SU-DHL-6 (cell line): ENCODE results near the gene CCL4.
"Not testable (repeated sequence)": the region's sequence is repeated elsewhere in the genome, so short reads cannot be mapped to it uniquely, and the experiment has no call there.

ENCODE experiments used
- H2AFZ ChIP-seq: fragments of 200-600 bp; sonication (generic); 2 replicates; pipeline ENCODE4 v1.6.1; 2014; ENCODE audit warnings: low read depth, mild to moderate bottlenecking, moderate library complexity, mixed read lengths, antibody characterized with exemption, low read length; ENCODE audit not compliant: severe bottlenecking
- H3F3A ChIP-seq: fragments of 200-600 bp; shearing (Covaris generic); 2 replicates; pipeline ENCODE4 v1.6.0; 2016; ENCODE audit warnings: antibody characterized with exemption, mild to moderate bottlenecking; ENCODE audit not compliant: insufficient read depth
- H3K27ac ChIP-seq: fragments of 200-600 bp; sonication (generic); 2 replicates; pipeline ENCODE4 v1.5.1; 2016; ENCODE audit warnings: low read depth, mild to moderate bottlenecking, low read length, moderate library complexity, mixed read lengths
- H3K27me3 ChIP-seq: fragments of 200-600 bp; sonication (generic), shearing (Covaris generic); 2 replicates; pipeline ENCODE4 v1.6.0; 2014; ENCODE audit warnings: mild to moderate bottlenecking, low read length
- H3K36me3 ChIP-seq: fragments of 200-600 bp; sonication (generic); 2 replicates; pipeline ENCODE4 v1.6.1; 2014; ENCODE audit warnings: mild to moderate bottlenecking, low read length, mixed read lengths
- H3K4me2 ChIP-seq: fragments of 300-600, 200-600 bp; shearing (Covaris generic), sonication (generic); 2 replicates; pipeline ENCODE4 v1.6.0; 2014; ENCODE audit warnings: low read length, low read depth, mild to moderate bottlenecking; ENCODE audit not compliant: poor library complexity, severe bottlenecking
- H3K4me3 ChIP-seq: fragments of 200-600 bp; sonication (generic); 2 replicates; pipeline ENCODE4 v1.5.1; 2014; ENCODE audit warnings: antibody characterized with exemption, low read length, mild to moderate bottlenecking, mixed read lengths; ENCODE audit not compliant: insufficient read depth, poor library complexity, severe bottlenecking
- H3K79me2 ChIP-seq: fragments of 200-600 bp; sonication (generic); 2 replicates; pipeline ENCODE4 v1.6.1; 2014; ENCODE audit warnings: mild to moderate bottlenecking, low read length, moderate library complexity; ENCODE audit not compliant: insufficient read depth
- H3K9ac ChIP-seq: fragments of 200-600 bp; sonication (generic); 2 replicates; pipeline ENCODE4 v1.7.0; 2014; ENCODE audit warnings: mild to moderate bottlenecking, low read length
- H3K9me2 ChIP-seq: fragments of 200-600 bp; sonication (generic); replicated peaks from 2 replicates; pipeline ENCODE4 v1.6.1; 2014; ENCODE audit warnings: low read length; ENCODE audit not compliant: insufficient read depth
- H3K9me3 ChIP-seq: fragments of 200-600 bp; sonication (generic); 2 replicates; pipeline ENCODE4 v1.6.1; 2014; ENCODE audit warnings: low read length, mixed read lengths; ENCODE audit not compliant: insufficient read depth
- H4K20me1 ChIP-seq: fragments of 200-600 bp; sonication (generic); 2 replicates; pipeline ENCODE4 v1.6.1; 2014; ENCODE audit warnings: low read depth, mild to moderate bottlenecking, antibody characterized with exemption, low read length, moderate library complexity, mixed read lengths
- EZH2phosphoT487 ChIP-seq: fragments of 200-600 bp; sonication (generic), shearing (Covaris generic); conservative IDR thresholded peaks from 2 replicates; pipeline ENCODE4 v1.6.1; 2018; ENCODE audit warnings: mild to moderate bottlenecking, antibody characterized with exemption, low read length, moderate library complexity, mixed read lengths
- TF ChIP-seq, protein P1 (sequence below): fragments of 200-600 bp; sonication (generic); IDR thresholded peaks from one replicate; pipeline ENCODE4 v1.5.1; 2017; ENCODE audit warnings: antibody characterized with exemption, mild to moderate bottlenecking, low read length, moderate library complexity; ENCODE audit not compliant: insufficient read depth, poor library complexity, severe bottlenecking

The CCL4 gene

GRCh38 chr17:36074365-36074764 lies 29.3 kb upstream of the CCL4 start:
- Histone ChIP-seq H4K20me1 (no peaks in the 10 kb centered on the region), H3K4me3 (no peak overlapping the region), H3K36me3 (no peaks in the 10 kb centered on the region), H3K27ac (no peak overlapping the region), H3F3A (no peaks in the 10 kb centered on the region), H2AFZ (no peak overlapping the region), H3K9ac (no peak overlapping the region), H3K9me3 (no peaks in the 10 kb centered on the region), H3K79me2 (no peaks in the 10 kb centered on the region), H3K27me3 (no peaks in the 10 kb centered on the region), H3K9me2 (no peaks in the 10 kb centered on the region), H3K4me2 (no peak overlapping the region)
- no peak for TF ChIP-seq EZH2phosphoT487
- TF ChIP-seq, protein P1, sequence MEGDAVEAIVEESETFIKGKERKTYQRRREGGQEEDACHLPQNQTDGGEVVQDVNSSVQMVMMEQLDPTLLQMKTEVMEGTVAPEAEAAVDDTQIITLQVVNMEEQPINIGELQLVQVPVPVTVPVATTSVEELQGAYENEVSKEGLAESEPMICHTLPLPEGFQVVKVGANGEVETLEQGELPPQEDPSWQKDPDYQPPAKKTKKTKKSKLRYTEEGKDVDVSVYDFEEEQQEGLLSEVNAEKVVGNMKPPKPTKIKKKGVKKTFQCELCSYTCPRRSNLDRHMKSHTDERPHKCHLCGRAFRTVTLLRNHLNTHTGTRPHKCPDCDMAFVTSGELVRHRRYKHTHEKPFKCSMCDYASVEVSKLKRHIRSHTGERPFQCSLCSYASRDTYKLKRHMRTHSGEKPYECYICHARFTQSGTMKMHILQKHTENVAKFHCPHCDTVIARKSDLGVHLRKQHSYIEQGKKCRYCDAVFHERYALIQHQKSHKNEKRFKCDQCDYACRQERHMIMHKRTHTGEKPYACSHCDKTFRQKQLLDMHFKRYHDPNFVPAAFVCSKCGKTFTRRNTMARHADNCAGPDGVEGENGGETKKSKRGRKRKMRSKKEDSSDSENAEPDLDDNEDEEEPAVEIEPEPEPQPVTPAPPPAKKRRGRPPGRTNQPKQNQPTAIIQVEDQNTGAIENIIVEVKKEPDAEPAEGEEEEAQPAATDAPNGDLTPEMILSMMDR: no peak

GRCh38 chr17:36081681-36082471 lies 21.8 kb upstream of the CCL4 start:
- H3K9me3 ChIP-seq, H3K9me2 ChIP-seq, H3K36me3 ChIP-seq, H3K4me2 ChIP-seq, H3K79me2 ChIP-seq, H3K4me3 ChIP-seq, H3K27ac ChIP-seq, H3F3A ChIP-seq, H3K27me3 ChIP-seq, H3K9ac ChIP-seq, H4K20me1 ChIP-seq: not testable (repeated sequence)
- peak overlapping the region; percentile 37 for H2AFZ ChIP-seq

DNA sequence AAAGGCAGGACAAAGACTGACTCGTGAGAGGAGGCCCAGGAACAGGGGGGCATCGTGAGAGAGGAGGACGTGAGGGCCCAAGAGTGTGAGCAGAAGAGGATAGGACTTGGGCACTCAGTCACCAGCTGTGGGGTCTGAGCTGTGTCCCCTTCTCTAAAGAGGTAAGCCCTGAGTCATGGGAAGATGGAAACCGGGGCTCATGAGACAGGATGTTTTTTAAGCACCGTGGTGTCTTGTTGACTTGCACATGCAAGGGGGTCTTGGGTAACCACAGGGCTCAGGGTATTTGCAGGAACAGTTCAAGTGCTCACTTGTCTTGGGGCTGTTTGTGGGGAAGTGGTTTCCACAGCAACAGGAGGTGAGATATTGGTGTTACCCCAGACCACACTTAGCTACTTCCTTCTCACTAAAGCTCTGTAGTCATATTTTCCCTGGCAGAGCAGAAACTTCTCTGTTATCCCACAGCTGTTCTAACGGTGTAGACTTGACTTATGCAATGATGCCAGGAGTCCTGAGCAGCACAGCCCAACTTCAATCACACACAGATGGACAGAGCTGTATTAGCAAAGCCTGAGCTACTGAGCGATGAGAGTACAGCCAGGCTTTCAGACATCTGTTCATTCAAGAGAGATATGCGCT lies 21.0 kb upstream of the CCL4 start:
- not testable (repeated sequence) for H3K27ac ChIP-seq

GRCh38 chr17:36083691-36084090 lies 19.9 kb upstream of the CCL4 start:
- not testable (repeated sequence) for H2AFZ ChIP-seq, H3K4me2 ChIP-seq, H3K9me2 ChIP-seq, H4K20me1 ChIP-seq, H3K79me2 ChIP-seq, H3K27ac ChIP-seq, H3K36me3 ChIP-seq, H3F3A ChIP-seq, H3K4me3 ChIP-seq, H3K27me3 ChIP-seq, H3K9me3 ChIP-seq, H3K9ac ChIP-seq

More for the DNA sequence above, 21.0 kb upstream of the CCL4 start:
- H3K36me3 ChIP-seq, H3K79me2 ChIP-seq, H3K9ac ChIP-seq, H3K9me2 ChIP-seq, H3K27me3 ChIP-seq, H3F3A ChIP-seq, H3K9me3 ChIP-seq, H4K20me1 ChIP-seq, H3K4me3 ChIP-seq: not testable (repeated sequence)
- H2AFZ ChIP-seq: peak overlapping the region; percentile 37
- peak overlapping the region; percentile 30 for H3K4me2 ChIP-seq

GRCh38 chr17:36085765-36086164 lies 17.9 kb upstream of the CCL4 start:
- no peak overlapping the region for H3K4me2 ChIP-seq
- H3K79me2 ChIP-seq: no peaks in the 10 kb centered on the region
- no peaks in the 10 kb centered on the region for H3K9me2 ChIP-seq
- no peak overlapping the region for H3K27ac ChIP-seq
- H2AFZ ChIP-seq: no peak overlapping the region
- H3K9me3 ChIP-seq: no peaks in the 10 kb centered on the region
- no peaks in the 10 kb centered on the region for H3K27me3 ChIP-seq
- no peak overlapping the region for H3K4me3 ChIP-seq
- no peak overlapping the region for H3K9ac ChIP-seq
- TF ChIP-seq EZH2phosphoT487: no peak
- H3F3A ChIP-seq: peaks cover 12% of the 10 kb centered on the region
- H3K36me3 ChIP-seq: no peaks in the 10 kb centered on the region
- H4K20me1 ChIP-seq: no peaks in the 10 kb centered on the region
